Measurements from ENCODE around the gene PDE10A.
"Not testable (repeated sequence)": the region's sequence is repeated elsewhere in the genome, so short reads cannot be mapped to it uniquely, and the experiment has no call there.

DNA sequence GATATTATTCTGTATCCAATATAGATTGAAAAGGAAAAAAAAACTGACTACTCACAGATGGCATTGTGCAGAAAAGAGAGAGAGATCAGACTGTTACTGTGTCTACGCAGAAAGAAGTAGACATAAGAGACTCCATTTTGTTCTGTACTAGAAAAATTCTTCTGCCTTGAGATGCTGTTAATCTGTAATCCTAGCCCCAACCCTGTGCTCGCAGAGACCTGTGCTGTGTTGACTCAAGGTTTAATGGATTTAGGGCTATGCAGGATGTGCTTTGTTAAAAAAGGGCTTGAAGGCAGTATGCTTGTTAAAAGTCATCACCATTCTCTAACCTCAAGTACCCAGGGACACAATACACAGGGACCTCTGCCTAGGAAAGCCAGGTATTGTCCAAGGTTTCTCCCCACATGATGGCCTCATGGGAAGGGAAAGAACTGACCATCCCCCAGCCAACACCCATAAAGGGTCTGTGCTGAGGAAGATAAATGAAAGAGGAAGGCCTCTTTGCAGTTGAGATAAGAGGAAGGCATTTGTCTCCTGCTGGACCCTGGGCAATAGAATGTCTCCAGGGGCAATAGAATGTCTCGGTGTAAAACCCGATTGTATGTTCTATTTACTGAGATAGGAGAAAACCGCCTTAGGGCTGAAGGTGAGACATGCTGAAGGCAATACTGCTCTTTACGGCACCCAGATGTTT is 162.7 kb downstream of the PDE10A start:
- not testable (repeated sequence) for TF ChIP-seq YY1 (IDR thresholded peaks at IDR 0.05; ENCODE audit: insufficient read depth, insufficient read length); ZNF274 (IDR thresholded peaks at IDR 0.05; ENCODE audit: low read depth, low read length)

All from NT2/D1 (cell line).